Mammary epithelial cell (primary cell): ENCODE measurements around the gene C17orf58.

Source experiments
- EZH2 ChIP-seq: IDR thresholded peaks from 2 replicates; pipeline ENCODE4 v1.6.1; 2012; ENCODE audit warnings: low read length, inconsistent platforms, borderline replicate concordance
- TF ChIP-seq, protein P1 (sequence below), 2 donors: IDR thresholded peaks in 1 of 2; conservative IDR thresholded peaks in 1 of 2; 2 replicates each; pipeline ENCODE4 v1.5.1; 2011 to 2012; ENCODE audit warnings: inconsistent platforms in 2 of 2, low read length in 2 of 2, mild to moderate bottlenecking in 2 of 2, control low read depth in 1 of 2, low read depth in 1 of 2; ENCODE audit not compliant: insufficient read depth in 1 of 2; ENCODE audit errors: extremely low read depth in 1 of 2

DNA sequence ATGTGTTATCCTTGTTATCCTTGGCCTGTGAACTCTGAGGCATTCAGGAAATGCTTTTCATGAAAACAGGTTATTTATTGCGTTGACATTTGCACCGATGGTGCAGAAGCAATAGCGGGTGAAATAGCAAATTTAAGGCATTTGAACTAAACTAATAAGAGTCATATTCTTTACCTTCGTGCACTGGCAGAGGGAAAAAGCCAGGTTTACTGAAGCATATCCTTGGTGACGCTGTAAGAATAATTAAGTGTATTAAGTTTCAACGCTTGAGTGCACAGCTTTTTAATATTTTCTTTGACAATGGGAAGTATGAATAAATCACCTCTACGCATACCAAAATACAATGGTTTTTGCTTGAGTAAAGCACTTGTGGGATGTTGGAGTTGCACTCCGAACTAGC is 25.7 kb upstream of the C17orf58 start:
- TF ChIP-seq, protein P1, sequence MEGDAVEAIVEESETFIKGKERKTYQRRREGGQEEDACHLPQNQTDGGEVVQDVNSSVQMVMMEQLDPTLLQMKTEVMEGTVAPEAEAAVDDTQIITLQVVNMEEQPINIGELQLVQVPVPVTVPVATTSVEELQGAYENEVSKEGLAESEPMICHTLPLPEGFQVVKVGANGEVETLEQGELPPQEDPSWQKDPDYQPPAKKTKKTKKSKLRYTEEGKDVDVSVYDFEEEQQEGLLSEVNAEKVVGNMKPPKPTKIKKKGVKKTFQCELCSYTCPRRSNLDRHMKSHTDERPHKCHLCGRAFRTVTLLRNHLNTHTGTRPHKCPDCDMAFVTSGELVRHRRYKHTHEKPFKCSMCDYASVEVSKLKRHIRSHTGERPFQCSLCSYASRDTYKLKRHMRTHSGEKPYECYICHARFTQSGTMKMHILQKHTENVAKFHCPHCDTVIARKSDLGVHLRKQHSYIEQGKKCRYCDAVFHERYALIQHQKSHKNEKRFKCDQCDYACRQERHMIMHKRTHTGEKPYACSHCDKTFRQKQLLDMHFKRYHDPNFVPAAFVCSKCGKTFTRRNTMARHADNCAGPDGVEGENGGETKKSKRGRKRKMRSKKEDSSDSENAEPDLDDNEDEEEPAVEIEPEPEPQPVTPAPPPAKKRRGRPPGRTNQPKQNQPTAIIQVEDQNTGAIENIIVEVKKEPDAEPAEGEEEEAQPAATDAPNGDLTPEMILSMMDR (conservative IDR thresholded peaks at IDR 0.05 in 1 of 2, IDR thresholded peaks at IDR 0.05 in 1 of 2; ENCODE audit: extremely low read depth in 1 of 2, insufficient read depth in 1 of 2, low read depth in 1 of 2, low read length in 2 of 2), result no peak
- TF ChIP-seq EZH2, result no peak
